ENCODE results near the gene LEKR1.

DNA sequence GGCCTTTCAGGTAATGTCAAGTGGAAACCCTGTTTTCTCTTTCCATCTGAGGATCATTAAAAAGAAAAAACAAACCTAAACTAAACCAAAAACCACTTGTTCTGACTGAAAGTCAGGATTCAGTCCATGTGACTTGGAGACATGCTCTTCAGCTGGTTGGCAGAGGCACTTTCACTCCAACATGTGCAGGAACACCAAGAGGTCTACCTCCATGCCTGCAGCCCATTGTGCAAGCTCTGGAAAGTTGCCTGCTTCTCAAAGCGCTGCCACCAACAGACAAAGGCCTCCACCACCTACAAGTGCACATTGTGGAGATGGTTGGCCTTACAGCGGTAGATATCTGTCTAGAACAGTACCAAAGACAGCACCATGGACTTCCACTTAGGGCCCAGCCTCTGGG lies 161.8 kb downstream of the LEKR1 start:
- TF ChIP-seq, protein P1, sequence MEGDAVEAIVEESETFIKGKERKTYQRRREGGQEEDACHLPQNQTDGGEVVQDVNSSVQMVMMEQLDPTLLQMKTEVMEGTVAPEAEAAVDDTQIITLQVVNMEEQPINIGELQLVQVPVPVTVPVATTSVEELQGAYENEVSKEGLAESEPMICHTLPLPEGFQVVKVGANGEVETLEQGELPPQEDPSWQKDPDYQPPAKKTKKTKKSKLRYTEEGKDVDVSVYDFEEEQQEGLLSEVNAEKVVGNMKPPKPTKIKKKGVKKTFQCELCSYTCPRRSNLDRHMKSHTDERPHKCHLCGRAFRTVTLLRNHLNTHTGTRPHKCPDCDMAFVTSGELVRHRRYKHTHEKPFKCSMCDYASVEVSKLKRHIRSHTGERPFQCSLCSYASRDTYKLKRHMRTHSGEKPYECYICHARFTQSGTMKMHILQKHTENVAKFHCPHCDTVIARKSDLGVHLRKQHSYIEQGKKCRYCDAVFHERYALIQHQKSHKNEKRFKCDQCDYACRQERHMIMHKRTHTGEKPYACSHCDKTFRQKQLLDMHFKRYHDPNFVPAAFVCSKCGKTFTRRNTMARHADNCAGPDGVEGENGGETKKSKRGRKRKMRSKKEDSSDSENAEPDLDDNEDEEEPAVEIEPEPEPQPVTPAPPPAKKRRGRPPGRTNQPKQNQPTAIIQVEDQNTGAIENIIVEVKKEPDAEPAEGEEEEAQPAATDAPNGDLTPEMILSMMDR (IDR thresholded peaks at IDR 0.05), result no peak
- TF ChIP-seq EP300 (IDR thresholded peaks at IDR 0.05) (no peak), POLR2A (IDR thresholded peaks at IDR 0.05) (no peak)

Measured in tibial nerve (tissue), 4 donors.